Activated naive CD4-positive, alpha-beta T cell treated with anti-CD3 and anti-CD28 coated beads for 36 hours (primary cell): ENCODE data around the gene FAM50B. TPM values are rescaled to one million over a fixed set of nuclear protein-coding genes. Genes with fewer than 3 reads are reported as not detected.
A peak's percentile ranks its signal among the peaks of the same experiment; 100 is the strongest.

Experiments
- CTCF ChIA-PET: fragments of 350-600 bp; sonication (Branson Sonifier 250); formaldehyde crosslinking; loops from one replicate; lab custom pipeline; 2021; ENCODE audit warnings: antibody characterized with exemption; lab: Charles Lee
- DNase-seq: peaks from one replicate; pipeline ENCODE4 v3.0.0-alpha.2; 2020
- H3K27ac Mint-ChIP-seq: one replicate; pipeline ENCODE4 v1.8.0; 2021; ENCODE audit warnings: mild to moderate bottlenecking, mixed read lengths
- H3K27me3 Mint-ChIP-seq: one replicate; pipeline ENCODE4 v1.8.0; 2021; ENCODE audit warnings: low read depth, mixed read lengths
- H3K36me3 Mint-ChIP-seq: one replicate; pipeline ENCODE4 v1.8.0; 2021; ENCODE audit warnings: low read depth, mixed read lengths
- H3K4me1 Mint-ChIP-seq: one replicate; pipeline ENCODE4 v1.8.0; 2021; ENCODE audit warnings: low read depth, mixed read lengths
- H3K4me3 Mint-ChIP-seq: one replicate; pipeline ENCODE4 v1.8.0; 2021; ENCODE audit warnings: mild to moderate bottlenecking, moderate library complexity, mixed read lengths
- H3K9me3 Mint-ChIP-seq: one replicate; pipeline ENCODE4 v1.8.0; 2021; ENCODE audit warnings: mixed read lengths
- intact Hi-C: fragments of 100-400 bp; cut with micrococcal nuclease; formaldehyde crosslinking; loops from one replicate; pipeline ENCODE4 v1.15.1; 2023
- total RNA-seq, 2 experiments: library from RNA; stranded (reverse); gene quantifications; one replicate each; pipeline ENCODE4 v1.2.3, GENCODE V29; 2021

Gene FAM50B, protein sequence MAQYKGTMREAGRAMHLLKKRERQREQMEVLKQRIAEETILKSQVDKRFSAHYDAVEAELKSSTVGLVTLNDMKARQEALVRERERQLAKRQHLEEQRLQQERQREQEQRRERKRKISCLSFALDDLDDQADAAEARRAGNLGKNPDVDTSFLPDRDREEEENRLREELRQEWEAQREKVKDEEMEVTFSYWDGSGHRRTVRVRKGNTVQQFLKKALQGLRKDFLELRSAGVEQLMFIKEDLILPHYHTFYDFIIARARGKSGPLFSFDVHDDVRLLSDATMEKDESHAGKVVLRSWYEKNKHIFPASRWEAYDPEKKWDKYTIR
- 1 to 10 TPM; 4.4 to 5.1 TPM for total RNA-seq

- H3K36me3 Mint-ChIP-seq, result peaks cover 2% of the 10 kb centered on the region
- DNase-seq, result peak; percentile 95
- H3K4me3 Mint-ChIP-seq, result peak within 1 kb of the TSS; percentile 71
- H3K27me3 Mint-ChIP-seq, result no peaks in the 10 kb centered on the region
- H3K9me3 Mint-ChIP-seq, result no peaks in the 10 kb centered on the region
- CTCF ChIA-PET, result interaction anchor here (0.6 to 3.5 kb wide), 30 partner anchors 8 to 307 kb away, joined by 3 to 43 read pairs (median 5); a partner anchor contains a TSS
- intact Hi-C loops, result loop anchor here (1.0 to 5.0 kb wide), 9 partner anchors 18 to 307 kb away; partner anchors contain the start of gene ECI2
- H3K4me1 Mint-ChIP-seq, result peaks cover 28% of the 10 kb centered on the region
- peak within 1 kb of the TSS; percentile 63 for H3K27ac Mint-ChIP-seq
These were observed at the start of gene FAM50B for GRCh38 chr6:3848925-3849605. TSS of gene FAM50B (plus strand) at chr6:3849373. CDS start at chr6:3849812, 439 bp downstream.

DNA sequence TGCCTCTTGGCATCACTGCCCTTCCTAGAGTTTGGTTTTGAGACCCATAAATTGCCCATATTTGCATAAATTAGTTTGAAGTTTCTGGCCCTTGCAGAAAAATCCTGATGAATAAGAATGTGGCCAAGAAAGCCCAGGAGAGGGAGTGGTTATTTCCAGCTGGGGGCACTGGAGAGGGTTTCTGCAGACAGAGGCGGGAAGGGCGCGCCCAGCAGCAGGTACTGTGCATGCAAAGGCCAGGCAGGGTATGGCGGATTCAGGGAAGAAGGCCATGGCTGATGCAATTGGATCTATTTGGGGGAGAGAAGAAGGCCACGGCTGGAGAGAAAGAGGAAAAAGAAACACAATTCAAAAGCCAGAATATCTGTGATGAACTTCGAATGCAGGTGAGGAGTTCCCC lies 49.5 kb upstream of the FAM50B start:
- Mint-ChIP-seq H3K36me3 (no peaks in the 10 kb centered on the region), H3K4me1 (no peaks in the 10 kb centered on the region), H3K9me3 (no peaks in the 10 kb centered on the region), H3K27me3 (no peaks in the 10 kb centered on the region), H3K4me3 (no peak overlapping the region), H3K27ac (no peak overlapping the region)
- intact Hi-C loops, result no loop called here
- DNase-seq, result no peak
- CTCF ChIA-PET, result no interaction called here

- H3K4me3 Mint-ChIP-seq, result no peak overlapping the region
- CTCF ChIA-PET, result interaction anchor here (1.1 kb wide), 1 partner anchor 131 kb away, joined by 3 read pairs; no protein-coding TSS in a partner anchor
- no peaks in the 10 kb centered on the region for H3K4me1 Mint-ChIP-seq
- DNase-seq, result no peak
- H3K9me3 Mint-ChIP-seq, result no peaks in the 10 kb centered on the region
- no peak overlapping the region for H3K27ac Mint-ChIP-seq
- intact Hi-C loops, result no loop called here
- H3K27me3 Mint-ChIP-seq, result no peaks in the 10 kb centered on the region
- H3K36me3 Mint-ChIP-seq, result no peaks in the 10 kb centered on the region
These were observed 48.2 kb upstream of the FAM50B start for GRCh38 chr6:3800850-3801591.

GRCh38 chr6:3801960-3802359 lies 47.2 kb upstream of the FAM50B start:
- DNase-seq, result peak; percentile 8
- no peak overlapping the region for H3K4me3 Mint-ChIP-seq
- H3K36me3 Mint-ChIP-seq, result no peaks in the 10 kb centered on the region
- H3K27ac Mint-ChIP-seq, result no peak overlapping the region
- H3K9me3 Mint-ChIP-seq, result no peaks in the 10 kb centered on the region
- CTCF ChIA-PET, result interaction anchor here (1.1 kb wide), 1 partner anchor 130 kb away, joined by 3 read pairs; no protein-coding TSS in a partner anchor
- no peaks in the 10 kb centered on the region for H3K4me1 Mint-ChIP-seq
- intact Hi-C loops, result no loop called here
- no peaks in the 10 kb centered on the region for H3K27me3 Mint-ChIP-seq

DNA sequence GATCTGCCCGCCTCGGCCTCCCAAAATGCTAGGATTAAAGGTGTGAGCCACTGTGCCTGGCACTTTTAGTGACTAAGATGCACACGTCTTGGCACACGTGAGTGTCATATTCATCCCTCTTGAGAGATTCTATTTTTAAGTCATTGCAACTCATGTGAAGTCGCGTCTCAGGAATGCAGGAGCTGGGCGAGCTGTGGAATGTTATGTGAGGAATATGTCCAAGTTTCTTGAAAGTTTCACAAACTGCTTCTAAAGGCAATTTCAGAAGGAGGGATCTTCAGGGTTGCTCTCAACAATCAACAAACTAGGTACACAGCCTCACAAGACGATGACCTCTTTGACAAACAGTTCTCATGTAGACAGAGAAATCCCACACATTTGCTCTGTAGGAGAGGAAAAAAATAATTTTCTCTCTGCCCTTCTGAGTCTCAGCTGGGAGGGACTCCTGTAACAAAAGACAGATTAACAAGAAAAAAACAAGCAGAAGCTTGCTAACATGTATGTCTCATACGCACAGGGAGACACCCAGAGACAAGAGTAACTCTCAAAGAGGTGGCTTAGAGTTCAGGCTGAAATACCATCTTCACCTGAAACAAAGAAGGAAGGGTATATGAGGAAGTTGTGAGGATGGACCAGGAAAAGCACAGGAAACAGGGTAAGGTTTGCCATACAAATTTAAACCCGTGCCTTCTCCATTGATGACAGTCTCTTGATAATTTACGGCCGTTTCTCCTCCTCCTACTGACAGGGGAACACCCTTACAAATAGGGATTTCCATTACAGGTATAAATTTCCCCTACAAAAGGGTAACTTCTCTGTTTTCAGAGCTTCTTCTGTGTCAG lies 45.3 kb upstream of the FAM50B start:
- H3K9me3 Mint-ChIP-seq, result no peaks in the 10 kb centered on the region
- CTCF ChIA-PET, result interaction anchor here (1.4 kb wide), 1 partner anchor 9 kb away, joined by 4 read pairs; no protein-coding TSS in a partner anchor
- H3K27ac Mint-ChIP-seq, result no peak overlapping the region
- no peaks in the 10 kb centered on the region for H3K36me3 Mint-ChIP-seq
- no peaks in the 10 kb centered on the region for H3K27me3 Mint-ChIP-seq
- no peak for DNase-seq
- H3K4me1 Mint-ChIP-seq, result no peaks in the 10 kb centered on the region
- intact Hi-C loops, result no loop called here
- H3K4me3 Mint-ChIP-seq, result no peak overlapping the region

DNA sequence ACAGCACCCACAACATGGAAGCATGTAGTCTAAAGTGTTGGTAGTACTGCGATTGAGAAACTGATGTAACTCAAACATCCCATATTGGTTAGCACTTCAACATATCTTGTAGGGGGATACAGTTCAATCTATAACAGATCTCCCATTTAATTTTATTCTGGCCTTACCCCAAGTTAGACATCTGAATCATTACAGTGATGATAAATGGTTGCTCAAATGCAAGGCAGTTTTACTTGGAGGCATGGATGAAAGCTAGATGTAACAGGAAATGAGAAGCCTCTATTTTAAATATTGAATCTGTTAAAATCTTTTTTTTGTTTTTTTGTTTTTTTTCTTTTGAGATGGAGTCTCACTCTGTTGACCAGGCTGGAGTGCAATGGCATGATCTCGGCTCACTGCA lies 44.2 kb upstream of the FAM50B start:
- H3K4me1 Mint-ChIP-seq, result no peaks in the 10 kb centered on the region
- H3K9me3 Mint-ChIP-seq, result no peaks in the 10 kb centered on the region
- H3K27me3 Mint-ChIP-seq, result no peaks in the 10 kb centered on the region
- no peaks in the 10 kb centered on the region for H3K36me3 Mint-ChIP-seq
- DNase-seq, result no peak
- CTCF ChIA-PET, result interaction anchor here (0.6 to 1.4 kb wide), 2 partner anchors 8 to 10 kb away, joined by 3 to 4 read pairs; no protein-coding TSS in a partner anchor
- no peak overlapping the region for H3K4me3 Mint-ChIP-seq
- intact Hi-C loops, result no loop called here
- H3K27ac Mint-ChIP-seq, result no peak overlapping the region

DNA sequence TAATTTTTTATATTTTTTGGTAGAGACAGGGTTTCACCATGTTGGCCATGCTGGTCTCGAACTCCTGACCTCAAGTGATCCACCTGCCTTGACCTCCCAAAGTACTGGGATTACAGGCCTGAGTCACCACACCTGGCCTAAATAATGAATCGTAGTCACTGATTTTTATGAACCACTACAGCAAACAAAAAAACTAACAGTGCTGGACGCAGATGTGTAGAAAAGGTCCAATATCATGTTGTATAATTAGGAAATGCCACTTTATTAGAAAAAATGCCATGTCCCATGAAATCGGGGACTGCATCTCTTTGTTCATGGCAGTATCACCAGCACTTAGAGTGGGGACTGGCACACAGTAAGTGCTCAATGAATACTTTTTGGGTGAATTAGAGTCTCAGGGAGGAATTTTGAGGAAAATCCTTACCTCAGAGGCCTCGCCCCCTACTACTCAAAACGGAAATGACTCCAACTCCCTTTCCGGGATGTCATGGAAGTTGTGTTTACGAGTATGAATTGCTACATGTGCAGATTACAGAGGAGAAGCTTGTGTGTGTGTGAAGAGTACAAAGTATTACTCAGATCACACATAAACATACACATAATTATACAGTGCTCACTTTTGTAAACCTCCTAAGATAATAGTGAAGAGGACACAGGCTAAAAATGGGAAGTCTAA lies 43.6 kb upstream of the FAM50B start:
- intact Hi-C loops, result no loop called here
- no peak for DNase-seq
- H3K9me3 Mint-ChIP-seq, result no peaks in the 10 kb centered on the region
- H3K27me3 Mint-ChIP-seq, result no peaks in the 10 kb centered on the region
- no peaks in the 10 kb centered on the region for H3K36me3 Mint-ChIP-seq
- H3K4me1 Mint-ChIP-seq, result no peaks in the 10 kb centered on the region
- H3K4me3 Mint-ChIP-seq, result no peak overlapping the region
- no peak overlapping the region for H3K27ac Mint-ChIP-seq
- CTCF ChIA-PET, result no interaction called here

DNA sequence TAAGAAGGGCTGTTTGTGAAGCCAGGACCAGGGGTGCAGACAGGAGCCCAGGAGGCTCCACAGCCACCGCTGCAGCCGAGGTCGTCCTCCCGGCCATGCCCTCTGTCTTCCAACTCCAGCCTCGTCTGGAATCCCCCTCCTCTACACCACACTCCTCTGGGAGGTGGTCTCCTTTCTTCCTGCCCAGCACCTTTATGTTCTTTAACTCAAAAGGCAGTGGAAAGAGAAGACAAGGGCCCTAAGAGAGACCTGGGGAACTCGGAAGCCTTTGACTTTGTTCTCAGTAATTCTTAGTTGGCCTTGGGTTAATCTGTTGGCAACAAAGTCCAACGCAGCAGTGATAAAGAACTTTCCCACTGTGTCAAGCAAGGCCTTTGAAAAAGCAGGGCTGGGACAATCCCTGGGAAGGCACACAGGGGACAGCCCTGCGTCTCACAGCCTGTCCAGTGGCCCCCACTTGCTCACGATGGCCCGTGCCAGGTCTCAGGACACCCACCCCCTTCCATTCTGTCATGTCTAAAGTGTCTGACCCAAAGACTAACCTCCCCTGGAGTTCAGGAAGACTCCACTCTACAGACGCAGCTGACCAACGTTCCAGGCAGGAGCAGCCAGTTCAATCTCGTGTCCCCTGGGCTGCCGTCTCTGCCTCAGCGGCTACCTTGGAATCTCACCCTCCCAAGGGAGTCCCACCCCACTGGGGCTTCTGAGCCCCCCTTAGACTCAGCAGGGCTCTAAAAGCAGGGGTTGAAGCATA lies 42.8 kb upstream of the FAM50B start:
- H3K4me1 Mint-ChIP-seq, result no peaks in the 10 kb centered on the region
- no peaks in the 10 kb centered on the region for H3K9me3 Mint-ChIP-seq
- CTCF ChIA-PET, result no interaction called here
- DNase-seq, result no peak
- intact Hi-C loops, result no loop called here
- H3K27ac Mint-ChIP-seq, result no peak overlapping the region
- H3K27me3 Mint-ChIP-seq, result no peaks in the 10 kb centered on the region
- H3K4me3 Mint-ChIP-seq, result no peak overlapping the region
- H3K36me3 Mint-ChIP-seq, result no peaks in the 10 kb centered on the region

DNA sequence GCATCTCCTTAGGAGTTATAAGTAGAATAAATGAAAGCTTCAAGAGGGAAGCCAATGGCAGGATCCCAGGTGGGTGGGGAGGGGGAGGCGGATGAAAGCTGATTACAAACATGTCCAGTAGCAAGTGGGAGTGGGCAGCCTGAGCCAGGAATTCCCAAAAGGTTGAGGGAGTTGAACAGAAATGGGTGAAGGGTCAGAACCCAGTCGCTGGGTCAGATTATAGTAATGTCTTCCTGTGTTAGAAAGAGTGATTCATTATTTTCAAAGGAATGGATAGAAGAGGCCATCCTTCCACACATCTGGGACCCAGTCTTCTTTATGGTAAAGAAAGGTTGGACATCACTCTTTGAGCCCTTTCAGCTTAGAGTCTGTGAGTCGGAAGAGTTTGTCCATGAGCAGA lies 41.0 kb upstream of the FAM50B start:
- DNase-seq, result no peak
- intact Hi-C loops, result no loop called here
- no peaks in the 10 kb centered on the region for H3K9me3 Mint-ChIP-seq
- no peak overlapping the region for H3K27ac Mint-ChIP-seq
- no peak overlapping the region for H3K4me3 Mint-ChIP-seq
- CTCF ChIA-PET, result no interaction called here
- no peaks in the 10 kb centered on the region for H3K4me1 Mint-ChIP-seq
- no peaks in the 10 kb centered on the region for H3K27me3 Mint-ChIP-seq
- no peaks in the 10 kb centered on the region for H3K36me3 Mint-ChIP-seq

GRCh38 chr6:3808759-3809514 lies 40.2 kb upstream of the FAM50B start:
- Mint-ChIP-seq H3K4me3 (no peak overlapping the region), H3K36me3 (no peaks in the 10 kb centered on the region), H3K27ac (no peak overlapping the region), H3K4me1 (no peaks in the 10 kb centered on the region), H3K9me3 (no peaks in the 10 kb centered on the region), H3K27me3 (no peaks in the 10 kb centered on the region)
- DNase-seq, result no peak
- CTCF ChIA-PET, result interaction anchor here (1.5 kb wide), 1 partner anchor 9 kb away, joined by 3 read pairs; no protein-coding TSS in a partner anchor
- intact Hi-C loops, result no loop called here
